Stimulated activated CD4-positive, alpha-beta T cell treated with anti-CD3 and anti-CD28 coated beads, Interleukin-2, amount 100 ng/mL, for 24 hours (primary cell): Measurements from ENCODE around the gene ZCCHC8.

Source experiments
- DNase-seq, 2 donors: peaks; one replicate each; pipeline ENCODE4 v3.0.0-alpha.2; 2020

Gene ZCCHC8

GRCh38 chr12:122421821-122422729 lies 78.7 kb downstream of the ZCCHC8 start, which contains the start of gene CLIP1:
CLIP1 (minus strand) TSS chr12:122422669; CDS start chr12:122380452, 42,217 bp downstream.
- peak; percentile 64 to 68 for DNase-seq
